SKM-1 (cell line): Measurements from ENCODE around the gene BBS9.
"Not testable (repeated sequence)": the region's sequence is repeated elsewhere in the genome, so short reads cannot be mapped to it uniquely, and the experiment has no call there.

Source experiments
- DNase-seq: peaks from one replicate; lab custom pipeline; 2025; ENCODE audit not compliant: unreplicated experiment; lab: John Stamatoyannopoulos, UW

BBS9 gene

DNA sequence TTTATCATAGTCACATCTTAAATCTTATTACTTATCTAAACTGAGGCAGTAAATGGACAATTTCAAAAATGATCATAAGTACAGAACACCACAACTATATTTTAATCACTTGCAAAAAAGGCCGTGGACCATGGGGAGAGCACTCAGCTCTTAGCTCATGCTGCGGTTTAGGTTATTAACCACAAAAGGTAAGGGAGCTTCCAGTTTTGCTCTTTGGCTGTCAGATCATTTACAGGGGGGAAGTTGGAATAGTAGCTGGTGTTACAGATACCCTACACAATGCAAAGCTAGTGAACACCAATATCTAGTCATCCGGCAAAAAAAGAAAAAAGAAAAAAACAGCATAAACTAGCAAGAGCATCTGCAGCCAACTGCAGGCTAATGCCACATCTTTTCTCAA is 147.0 kb downstream of the BBS9 start:
- no peak for DNase-seq

DNA sequence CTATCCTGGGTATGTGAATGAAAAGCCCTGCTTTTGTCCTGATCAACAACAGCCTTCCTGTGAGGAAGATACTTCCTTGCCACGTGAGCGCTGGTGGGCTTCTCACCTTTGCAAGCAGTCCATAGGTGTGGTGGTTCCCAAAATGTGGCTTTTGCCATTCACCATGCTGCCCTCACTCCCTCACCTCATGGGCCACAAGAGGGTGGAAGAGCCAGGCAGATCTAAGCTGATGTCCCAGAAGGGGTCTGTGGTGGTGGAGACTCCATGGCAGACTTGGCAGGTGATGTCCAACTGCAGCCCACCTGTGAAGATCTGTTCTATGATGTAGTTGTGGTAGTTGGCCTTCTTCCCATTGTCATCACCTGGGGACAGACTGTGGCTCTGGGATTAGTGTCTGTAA is 147.4 kb downstream of the BBS9 start:
- no peak for DNase-seq

DNA sequence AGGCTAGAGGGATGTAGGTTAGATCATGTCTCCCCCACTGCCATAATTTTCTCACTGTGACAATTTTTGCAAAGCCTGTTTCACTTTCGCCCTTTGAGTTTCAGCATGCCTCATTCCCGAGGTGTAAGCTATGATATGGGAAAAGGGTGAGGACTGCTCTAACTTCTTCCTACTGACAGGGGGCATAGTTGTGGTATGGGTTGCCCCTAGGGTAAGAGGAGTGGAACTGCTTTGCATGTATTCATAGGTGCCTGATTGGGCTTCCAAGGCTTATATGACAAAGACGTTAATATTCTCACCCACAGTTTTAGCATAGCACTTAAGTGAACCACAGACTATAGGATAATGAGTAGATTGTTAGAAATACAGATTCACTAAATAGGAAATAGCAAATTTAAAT is 148.7 kb downstream of the BBS9 start:
- no peak for DNase-seq

DNA sequence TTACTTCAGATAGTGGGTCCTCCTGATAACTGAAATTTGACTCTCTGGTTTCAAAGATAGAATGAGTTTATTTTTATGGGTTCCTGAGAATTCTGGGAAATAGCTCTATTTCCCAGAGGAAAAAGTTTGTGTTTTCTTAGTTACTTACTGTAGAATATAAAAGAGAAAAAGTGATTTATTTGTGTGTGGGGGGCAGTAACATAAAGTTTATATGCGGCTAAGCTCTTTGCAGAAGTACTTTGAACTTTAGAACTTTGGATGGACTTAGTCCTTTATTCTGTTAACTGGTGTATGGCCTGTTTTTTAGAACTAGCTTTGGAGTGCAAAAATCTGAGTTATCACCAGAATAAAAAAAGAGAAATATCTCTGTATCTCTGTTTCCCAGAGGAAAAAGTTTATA is 157.1 kb downstream of the BBS9 start:
- no peak for DNase-seq

DNA sequence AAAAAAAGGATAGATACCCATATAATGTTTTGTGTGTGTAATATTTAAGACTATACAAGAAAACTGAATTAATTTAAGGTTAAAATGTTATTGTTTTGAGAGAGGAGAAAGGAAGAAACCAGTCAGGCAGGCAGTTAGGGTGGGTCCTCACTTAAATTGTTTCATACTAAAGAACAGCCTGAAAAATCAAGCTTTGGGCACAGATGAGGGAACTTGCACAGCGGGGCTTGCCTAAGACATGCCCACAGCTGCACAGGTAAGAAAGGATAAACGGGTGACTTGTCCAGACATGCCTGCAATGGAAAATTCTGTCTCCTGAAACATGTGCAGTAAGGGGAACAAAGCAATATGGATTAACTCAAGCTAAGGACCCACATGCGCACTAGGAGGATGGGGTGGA is 158.4 kb downstream of the BBS9 start:
- no peak for DNase-seq

DNA sequence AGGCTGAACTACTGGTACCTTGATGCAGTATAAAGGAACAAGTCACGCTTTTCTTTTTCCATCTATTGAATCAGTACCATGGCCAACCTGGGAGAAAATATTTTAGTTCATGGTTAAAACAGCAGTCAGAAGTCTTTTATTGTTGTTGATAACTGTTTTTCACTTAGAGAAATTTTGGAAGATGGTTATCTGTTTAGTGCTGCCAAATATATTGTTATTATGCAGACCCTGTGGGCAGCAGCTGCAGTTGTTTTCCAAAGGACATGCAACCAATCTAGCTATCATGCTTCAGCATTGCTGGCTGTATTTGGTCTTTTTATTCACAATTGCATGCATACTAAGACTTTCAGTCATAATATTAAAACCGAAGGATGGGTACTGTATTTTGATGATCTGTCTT is 169.5 kb downstream of the BBS9 start:
- no peak for DNase-seq

DNA sequence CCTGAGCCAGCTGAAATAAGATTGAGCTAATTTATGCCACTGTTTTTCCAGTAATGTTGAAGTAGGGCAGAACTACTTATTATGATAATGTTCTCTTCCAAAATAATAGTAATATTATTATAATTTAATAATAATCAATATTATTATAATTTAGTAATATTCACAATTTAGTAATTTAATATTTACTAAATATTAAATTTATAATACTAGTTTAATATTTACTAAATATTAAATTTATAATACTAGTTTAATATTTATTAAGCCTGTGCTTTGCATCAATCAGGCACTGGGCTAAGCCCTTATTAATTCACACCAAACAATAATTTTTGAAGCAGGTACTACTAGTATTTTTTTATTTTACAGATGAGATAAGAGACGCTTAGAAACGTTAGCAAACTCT is 170.1 kb downstream of the BBS9 start:
- DNase-seq, result no peak

DNA sequence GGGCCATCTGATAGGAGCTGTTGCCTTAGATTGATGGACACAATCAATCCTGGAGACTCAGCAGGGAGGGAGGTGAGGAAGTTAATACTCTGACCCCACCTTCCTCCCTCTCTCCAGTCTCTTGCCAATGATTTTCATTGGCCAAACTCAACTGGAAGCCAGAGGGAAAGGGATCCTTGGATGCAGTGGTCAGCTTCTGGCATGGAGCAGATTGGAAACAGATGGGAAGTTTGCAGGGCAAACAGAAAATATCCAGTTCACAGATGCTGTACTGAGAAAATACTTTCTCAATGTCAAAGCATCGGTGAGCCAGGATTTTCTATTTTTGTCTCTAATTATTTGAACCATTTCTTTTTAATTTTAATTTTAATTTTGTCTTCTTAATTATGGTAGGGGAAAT is 170.8 kb downstream of the BBS9 start:
- DNase-seq, result no peak

DNA sequence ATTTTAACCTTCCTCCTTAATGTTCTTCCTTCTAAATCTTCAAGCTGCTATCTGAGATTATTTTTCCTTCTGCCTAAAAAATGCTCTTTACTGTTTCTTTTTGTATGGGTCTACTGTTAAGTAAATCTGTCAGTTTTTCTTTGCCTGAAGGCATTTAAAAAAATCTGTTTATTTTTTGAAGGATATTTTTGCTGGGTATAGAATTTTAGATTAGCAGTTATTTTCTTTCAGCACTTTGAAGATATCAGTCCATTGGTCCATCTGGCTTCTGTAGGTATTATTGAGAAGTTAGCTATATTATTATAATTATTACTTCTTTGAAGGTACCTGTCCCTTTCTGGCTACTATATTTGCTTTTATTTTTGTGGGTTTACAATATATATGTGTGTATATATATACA is 171.4 kb downstream of the BBS9 start:
- DNase-seq, result no peak

DNA sequence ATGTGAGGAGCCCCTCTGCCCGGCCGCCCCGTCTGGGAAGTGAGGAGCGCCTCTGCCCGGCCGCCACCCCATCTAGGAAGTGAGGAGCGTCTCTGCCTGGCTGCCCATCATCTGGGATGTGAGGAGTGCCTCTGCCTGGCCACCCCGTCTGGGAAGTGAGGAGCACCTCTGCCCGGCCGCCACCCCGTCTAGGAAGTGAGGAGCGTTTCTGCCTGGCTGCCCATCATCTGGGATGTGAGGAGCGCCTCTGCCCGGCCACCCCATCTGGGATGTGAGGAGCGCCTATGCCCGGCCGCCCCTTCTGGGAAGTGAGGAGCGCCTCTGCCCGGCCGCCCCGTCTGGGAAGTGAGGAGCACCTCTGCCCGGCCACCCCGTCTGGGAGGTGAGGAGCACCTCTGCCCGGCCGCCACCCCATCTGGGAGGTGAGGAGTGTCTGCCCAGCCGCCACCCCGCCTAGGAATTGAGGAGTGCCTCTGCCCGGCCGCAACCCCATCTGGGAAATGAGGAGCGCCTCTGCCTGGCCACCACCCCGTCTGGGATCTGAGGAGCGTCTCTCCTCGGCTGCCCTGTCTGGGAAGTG is 174.7 kb downstream of the BBS9 start:
- not testable (repeated sequence) for DNase-seq

DNA sequence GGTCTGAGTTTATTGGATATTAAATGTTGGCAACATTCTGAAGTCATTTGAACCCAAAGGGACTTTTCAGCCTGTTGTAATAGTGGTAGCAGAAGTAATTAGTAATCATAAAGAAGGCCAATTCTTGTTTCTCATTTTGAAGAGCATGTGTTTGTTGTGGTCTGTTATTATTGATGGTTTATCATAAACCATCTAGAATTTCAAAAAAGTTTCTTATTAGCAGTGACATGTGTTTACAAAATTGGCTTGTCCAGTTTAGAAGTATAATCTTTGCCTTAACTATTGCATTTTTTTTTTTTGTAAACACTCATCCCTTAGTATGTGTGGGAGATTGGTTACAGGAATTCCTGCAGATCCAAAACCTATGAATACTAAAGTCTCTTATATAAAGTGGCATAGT is 177.8 kb downstream of the BBS9 start:
- DNase-seq, result no peak

DNA sequence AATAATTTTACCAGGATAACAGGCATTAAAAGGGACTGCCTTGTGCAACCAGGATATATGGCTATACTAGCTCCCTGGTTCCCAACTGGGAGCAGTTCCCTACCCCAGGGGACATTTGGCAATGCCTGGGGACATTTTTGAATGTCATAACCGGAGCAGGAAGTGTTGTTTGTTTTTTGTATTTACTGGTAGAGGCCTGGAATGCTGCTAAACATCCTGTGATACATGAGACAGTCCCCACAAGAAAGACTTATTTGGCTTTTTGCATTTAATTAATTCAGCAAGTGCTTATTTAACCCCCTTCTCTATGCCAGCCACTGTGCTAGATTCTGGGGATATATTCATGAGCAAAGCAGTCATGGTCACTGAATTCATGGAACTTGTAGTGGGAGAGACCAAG is 181.2 kb downstream of the BBS9 start:
- DNase-seq, result no peak

DNA sequence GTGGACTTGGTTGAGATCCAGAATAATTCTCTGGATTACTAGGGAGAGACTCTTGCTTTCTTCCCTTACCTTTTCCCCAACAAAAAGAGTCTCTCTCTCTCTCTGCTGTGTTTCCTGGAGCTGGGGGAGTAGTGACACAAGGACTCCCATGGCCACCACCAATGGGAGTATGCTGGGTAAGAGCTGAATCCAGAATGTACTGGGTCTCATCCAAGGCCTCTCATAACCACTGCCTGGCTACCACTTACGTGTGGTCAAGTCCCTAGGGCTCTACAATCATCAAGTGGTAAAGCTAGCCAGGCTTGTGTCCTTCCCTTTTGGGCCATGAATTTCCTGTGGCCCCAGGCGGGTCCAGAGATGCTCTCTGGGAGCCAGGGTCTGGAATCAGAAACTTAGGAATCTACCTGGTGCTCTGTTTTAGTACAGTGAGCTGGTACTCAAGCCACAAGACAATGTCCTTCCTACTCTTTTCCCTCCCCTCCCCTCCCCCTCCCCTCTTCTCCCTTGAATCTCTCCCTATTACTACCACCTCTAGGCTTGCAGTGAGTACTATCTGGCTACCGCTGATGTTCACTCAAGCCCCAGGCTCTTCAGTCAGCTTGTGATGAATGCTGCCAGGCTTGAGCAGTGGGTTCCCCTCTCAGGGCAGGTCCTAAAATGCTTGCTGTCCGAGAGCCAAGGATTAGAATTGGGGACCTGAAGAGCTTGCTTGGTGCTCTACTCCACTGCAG is 196.6 kb downstream of the BBS9 start:
- DNase-seq, result no peak

DNA sequence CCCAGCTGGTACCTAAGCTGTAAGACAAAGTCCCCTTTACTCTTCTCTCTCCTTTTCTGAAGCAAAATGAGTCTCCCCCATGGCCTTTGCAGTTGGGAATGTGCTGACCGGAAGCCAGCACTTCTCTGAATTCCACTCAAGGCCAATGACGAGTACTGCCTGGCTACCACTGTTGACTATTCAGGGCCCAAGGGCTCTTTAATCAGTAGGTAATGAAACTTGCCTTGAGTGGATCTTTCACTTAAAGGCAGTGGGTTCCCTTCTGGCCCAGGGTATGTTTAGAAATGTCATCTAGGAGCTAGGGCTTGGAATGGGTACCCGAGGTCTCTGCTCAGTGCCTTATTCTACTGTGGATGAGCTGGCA is 197.1 kb downstream of the BBS9 start:
- no peak for DNase-seq

DNA sequence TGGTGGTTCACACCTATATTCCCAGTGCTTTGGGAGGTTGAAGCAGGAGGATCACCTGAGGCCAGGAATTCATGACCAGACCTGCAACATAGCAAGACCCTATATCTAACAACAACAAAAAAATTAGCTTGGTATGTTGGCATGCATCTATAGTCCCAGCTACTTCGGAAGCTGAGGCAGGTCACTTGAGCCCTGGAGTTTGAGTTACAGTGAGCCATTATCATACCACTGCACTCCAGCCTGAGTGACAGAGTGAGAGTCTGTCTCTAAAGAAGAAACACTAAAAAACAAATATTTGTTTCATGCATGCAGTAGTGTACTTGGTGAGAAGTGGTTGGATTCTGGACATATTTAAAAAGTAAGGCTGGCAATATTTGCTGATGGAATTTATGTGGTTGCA is 198.1 kb downstream of the BBS9 start:
- no peak for DNase-seq

DNA sequence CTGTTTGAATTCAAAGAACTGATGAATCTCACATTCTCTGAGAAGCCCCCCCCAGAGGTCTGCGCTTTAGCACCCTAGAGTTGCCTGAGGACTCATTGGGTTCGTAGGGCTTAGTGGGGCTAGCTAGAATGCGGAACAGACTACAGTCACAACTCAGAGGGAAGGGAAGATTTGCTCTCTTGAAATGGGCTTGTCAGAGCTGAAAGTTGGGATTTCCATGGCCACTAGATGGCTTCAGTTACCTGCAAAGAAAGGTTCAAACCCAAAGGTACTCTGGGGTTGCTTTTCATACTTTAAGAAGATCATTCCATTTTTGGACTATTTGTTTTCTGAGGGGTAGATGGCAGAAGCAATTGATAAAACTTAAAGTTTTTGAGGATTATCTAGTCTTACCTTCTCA is 205.0 kb downstream of the BBS9 start:
- no peak for DNase-seq

DNA sequence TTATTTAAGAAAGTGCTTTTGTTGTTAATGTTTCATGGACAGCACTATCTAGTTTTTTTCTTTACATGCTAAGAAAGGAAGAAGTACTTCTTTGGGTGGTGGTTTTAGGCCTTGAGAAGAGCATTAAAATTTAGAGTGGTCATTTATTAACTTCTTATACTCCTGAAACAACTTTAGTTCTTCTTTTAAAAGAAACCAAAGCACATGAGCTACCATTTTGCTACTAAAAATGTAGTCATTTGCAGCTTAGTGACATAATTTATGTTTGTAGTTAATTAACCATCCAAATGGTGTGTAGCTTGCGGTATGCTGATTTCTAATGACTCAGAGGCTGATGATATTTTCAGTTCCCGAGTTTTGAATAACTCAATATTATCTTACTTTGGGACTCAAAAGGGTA is 207.5 kb downstream of the BBS9 start:
- no peak for DNase-seq

DNA sequence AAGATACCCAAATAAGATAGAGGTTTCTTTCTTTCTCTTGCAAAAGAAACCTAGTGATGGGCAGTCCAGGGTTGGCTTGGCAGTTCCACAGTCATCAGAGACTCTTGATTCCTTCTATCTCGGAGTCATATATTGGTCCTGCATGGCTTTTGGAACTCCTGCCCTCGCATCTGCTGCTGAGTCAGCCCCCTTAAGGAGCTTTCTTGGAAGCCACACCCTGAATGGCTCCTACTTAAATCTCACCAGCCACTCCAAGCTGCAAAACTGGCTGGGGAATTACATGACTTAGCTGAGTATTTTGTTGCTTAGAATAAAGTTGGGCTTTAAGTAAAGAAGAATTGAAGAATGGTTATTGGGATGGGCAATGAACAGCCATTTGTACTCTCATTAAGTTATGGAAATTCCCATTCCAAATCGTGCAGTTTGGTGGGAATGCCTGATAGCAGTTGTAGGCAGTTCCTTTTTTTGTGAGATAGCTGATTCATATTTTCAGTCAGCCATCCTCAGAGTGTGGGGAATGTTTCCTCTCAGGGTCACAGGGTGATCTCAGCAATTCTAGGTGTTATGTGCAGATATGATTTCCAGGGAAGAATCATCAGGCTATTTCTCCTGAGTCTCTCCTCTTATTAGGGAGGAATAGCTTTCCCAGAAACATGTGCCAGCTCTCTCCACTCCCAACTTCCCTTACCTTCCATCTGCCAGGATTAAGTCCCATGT is 209.9 kb downstream of the BBS9 start:
- DNase-seq, result no peak

DNA sequence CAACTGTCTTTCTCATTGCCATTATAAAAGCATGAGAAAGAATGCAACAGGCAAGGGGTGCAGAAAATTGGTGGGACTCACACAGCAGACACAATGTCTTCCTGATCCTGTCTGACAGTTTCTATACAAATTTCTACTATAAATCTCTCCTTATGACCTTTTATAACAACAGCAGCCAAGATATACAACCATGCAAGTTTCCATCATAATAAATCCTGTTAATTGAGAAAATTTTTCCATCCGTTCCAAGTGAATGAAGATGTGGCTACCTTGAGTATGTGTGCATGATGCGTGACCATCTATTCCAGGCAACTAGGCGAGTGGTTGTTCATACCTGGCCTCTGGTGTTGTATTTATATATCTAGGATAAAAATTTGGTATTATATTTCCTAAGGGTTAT is 216.7 kb downstream of the BBS9 start:
- no peak for DNase-seq

DNA sequence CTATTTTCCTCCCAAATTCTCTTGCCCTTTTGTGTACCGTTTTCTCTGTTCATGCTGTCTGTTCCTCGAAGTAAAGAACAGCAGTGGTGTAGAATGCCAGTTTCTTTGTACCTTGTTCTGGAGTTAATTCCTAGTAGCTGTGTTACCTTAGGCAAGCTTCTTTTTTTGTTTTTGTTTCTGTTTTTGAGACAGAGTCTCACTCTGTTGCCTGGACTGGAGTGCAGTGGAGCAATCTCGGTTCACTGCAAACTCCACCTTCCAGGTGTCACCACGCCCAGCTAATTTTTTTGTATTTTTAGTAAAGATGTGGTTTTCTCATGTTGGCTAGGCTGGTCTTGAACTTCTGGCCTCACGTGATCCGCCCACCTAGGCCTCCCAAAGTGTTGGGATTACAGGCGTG is 221.2 kb downstream of the BBS9 start:
- DNase-seq, result no peak

DNA sequence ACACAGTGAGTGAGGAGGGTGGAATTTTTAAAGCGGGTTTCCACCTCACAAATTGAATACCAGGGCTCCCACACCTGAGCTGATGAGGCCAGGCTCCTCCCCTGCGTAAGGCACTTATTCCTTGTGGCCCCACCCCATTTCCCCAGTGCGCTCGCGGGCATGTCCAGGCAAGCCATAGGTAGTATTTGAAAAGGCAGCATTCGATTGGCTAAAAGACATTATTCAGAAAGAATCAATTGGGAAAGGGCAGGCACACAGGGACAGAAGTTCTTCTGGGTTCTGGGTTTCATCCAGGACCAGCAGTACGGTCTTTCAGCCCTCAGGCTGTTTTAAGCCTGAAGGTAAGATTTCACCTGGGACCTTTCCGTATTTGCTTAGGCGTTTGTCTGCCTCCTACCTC is 222.3 kb downstream of the BBS9 start:
- no peak for DNase-seq

DNA sequence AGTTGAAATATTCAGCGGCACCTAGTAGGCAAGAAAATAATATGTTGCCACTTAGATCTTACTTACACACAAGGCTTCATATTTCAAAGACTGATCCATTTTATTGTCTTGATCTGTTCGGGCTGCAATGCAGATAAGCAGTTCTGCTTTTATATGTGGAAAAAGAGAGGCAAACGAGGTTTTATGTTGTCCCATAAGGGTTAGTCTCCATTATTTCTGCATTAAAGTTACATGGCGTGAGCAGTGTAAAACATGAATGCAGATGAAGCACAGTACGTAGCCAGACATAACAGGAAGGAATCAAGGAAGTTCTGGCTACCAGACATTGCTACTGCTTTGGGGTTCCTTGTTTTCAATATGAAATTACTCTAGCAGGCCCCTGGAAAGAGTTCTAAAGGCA is 224.8 kb downstream of the BBS9 start:
- no peak for DNase-seq

DNA sequence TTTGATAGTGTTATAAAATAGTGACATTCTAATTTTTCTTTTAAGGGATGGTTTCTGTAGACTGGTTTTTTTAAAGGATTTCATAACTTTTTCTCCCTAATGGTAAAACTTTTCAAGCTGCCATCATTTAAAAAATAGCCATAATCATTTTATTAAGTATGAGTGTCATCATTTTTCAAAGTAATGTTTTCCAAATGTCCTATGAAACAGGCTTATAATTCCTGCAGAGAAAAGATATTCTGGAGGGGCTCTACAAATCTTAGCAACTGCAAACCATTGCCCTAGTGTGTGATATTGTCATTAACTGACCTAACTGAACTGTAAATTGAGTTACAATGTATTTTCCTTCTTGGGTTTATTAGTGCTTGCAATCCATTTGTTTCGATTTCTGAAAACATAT is 226.0 kb downstream of the BBS9 start:
- DNase-seq, result no peak
